HL-60 (cell line): ENCODE measurements around the gene ABAT.

ENCODE experiments used
- CTCF ChIP-seq: IDR thresholded peaks from one replicate; pipeline ENCODE4 v1.5.1; 2011; ENCODE audit warnings: low read length, control low read depth, inconsistent platforms; ENCODE audit not compliant: insufficient read depth
- POLR2AphosphoS5 ChIP-seq: IDR thresholded peaks from 2 replicates; pipeline ENCODE4 v1.6.1; 2012; ENCODE audit warnings: low read depth
- SPI1 ChIP-seq: IDR thresholded peaks from 2 replicates; pipeline ENCODE4 v1.6.1; 2012; ENCODE audit warnings: low read depth, mild to moderate bottlenecking, borderline replicate concordance

DNA sequence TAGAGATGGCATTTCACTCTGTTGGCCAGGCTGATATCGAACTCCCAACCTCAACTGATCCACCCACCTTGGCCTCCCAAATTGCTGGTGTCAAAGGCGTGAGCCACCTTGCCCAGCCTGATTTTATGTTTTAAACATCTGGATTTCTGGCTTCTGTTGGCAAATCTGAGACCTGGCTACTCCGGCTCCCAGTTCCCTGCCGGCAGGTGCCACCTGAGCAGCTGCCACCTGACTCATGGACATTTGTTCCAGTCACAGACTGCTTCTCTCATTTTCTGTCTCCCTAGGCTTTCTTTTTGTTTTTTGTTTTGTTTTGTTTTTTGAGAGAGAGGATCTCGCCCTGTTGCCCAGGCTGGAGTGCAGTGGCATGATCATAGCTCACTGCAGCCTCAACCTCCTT, 132.8 kb downstream of the ABAT start:
- TF ChIP-seq SPI1 = no peak
- no peak for TF ChIP-seq CTCF
- no peak for TF ChIP-seq POLR2AphosphoS5
